DND-41 (cell line): ENCODE measurements around the gene SLC25A25.
A peak's percentile ranks its signal among the peaks of the same experiment; 100 is the strongest.

Experiments used
- ATAC-seq: fragments of 200-7000 bp; cut with Tn5 transposase; 3 replicates; pipeline ENCODE4 v1.9.1; 2021; ENCODE audit warnings: low read depth; ENCODE audit not compliant: insufficient read depth
- DNase-seq: peaks from one replicate; pipeline ENCODE4 v3.0.0-alpha.2; 2020
- H2AFZ ChIP-seq: 2 replicates; pipeline ENCODE4 v1.6.0; 2012; ENCODE audit warnings: low read depth, low read length
- H3K27ac ChIP-seq: 2 replicates; pipeline ENCODE4 v1.5.1; 2012; ENCODE audit warnings: low read length, inconsistent platforms
- H3K27me3 ChIP-seq: fragments of 200-600 bp; sonication (generic); 2 replicates; pipeline ENCODE4 v1.6.0; 2012; ENCODE audit warnings: low read length, mild to moderate bottlenecking, inconsistent platforms; ENCODE audit not compliant: insufficient read depth, poor library complexity
- H3K36me3 ChIP-seq: 2 replicates; pipeline ENCODE4 v1.5.1; 2012; ENCODE audit warnings: low read length, inconsistent platforms; ENCODE audit not compliant: insufficient read depth
- H3K4me1 ChIP-seq: 2 replicates; pipeline ENCODE4 v1.5.1; 2012; ENCODE audit warnings: mild to moderate bottlenecking, low read length; ENCODE audit not compliant: insufficient read depth
- H3K4me2 ChIP-seq: 2 replicates; pipeline ENCODE4 v1.6.0; 2012; ENCODE audit warnings: mild to moderate bottlenecking, moderate library complexity, low read length, inconsistent platforms; ENCODE audit not compliant: insufficient read depth
- H3K4me3 ChIP-seq, 2 experiments: fragments of 200-600 bp in 1 of 2; shearing (Covaris generic) in 1 of 2; 2 replicates each; pipeline ENCODE4 v1.5.1; 2012 to 2016; ENCODE audit warnings: inconsistent platforms in 2 of 2, low read length in 2 of 2, mild to moderate bottlenecking in 2 of 2, low read depth in 1 of 2, moderate library complexity in 1 of 2
- H3K79me2 ChIP-seq: 2 replicates; pipeline ENCODE4 v1.6.0; 2012; ENCODE audit warnings: low read length, inconsistent platforms; ENCODE audit not compliant: insufficient read depth
- H3K9ac ChIP-seq: 2 replicates; pipeline ENCODE4 v1.6.0; 2012; ENCODE audit warnings: low read depth, mild to moderate bottlenecking, inconsistent platforms, low read length, moderate library complexity
- H3K9me3 ChIP-seq: 2 replicates; pipeline ENCODE4 v1.5.1; 2012; ENCODE audit warnings: low read length, moderate library complexity, mild to moderate bottlenecking, inconsistent platforms; ENCODE audit not compliant: insufficient read depth, severe bottlenecking
- H4K20me1 ChIP-seq: 2 replicates; pipeline ENCODE4 v1.6.0; 2012; ENCODE audit warnings: low read length; ENCODE audit not compliant: insufficient read depth
- CTCF ChIP-seq: IDR thresholded peaks from 2 replicates; pipeline ENCODE4 v1.5.1; 2012; ENCODE audit warnings: borderline replicate concordance, low read length, moderate library complexity, mild to moderate bottlenecking; ENCODE audit not compliant: poor library complexity, severe bottlenecking; ENCODE audit errors: extremely low read depth
- EZH2 ChIP-seq: IDR thresholded peaks from 3 replicates; pipeline ENCODE4 v1.6.1; 2012; ENCODE audit warnings: borderline replicate concordance, low read depth, mild to moderate bottlenecking, moderate library complexity, low read length, inconsistent platforms; ENCODE audit not compliant: severe bottlenecking

The SLC25A25 gene

GRCh38 chr9:128104171-128104618, 36.2 kb downstream of the SLC25A25 start:
- Histone ChIP-seq H3K4me3 (no peak overlapping the region), H3K36me3 (peaks cover 65% of the 10 kb centered on the region), H3K4me2 (peak overlapping the region; percentile 21; the same call in 1 of the 2 replicates), H3K79me2 (peaks cover 14% of the 10 kb centered on the region), H2AFZ (no peak overlapping the region), H3K4me1 (peaks cover 52% of the 10 kb centered on the region), H3K9ac (peak overlapping the region; percentile 53), H4K20me1 (no peaks in the 10 kb centered on the region; the same call in 1 of the 2 replicates), H3K27me3 (no peaks in the 10 kb centered on the region), H3K9me3 (no peaks in the 10 kb centered on the region), H3K27ac (peak overlapping the region; percentile 81)
- peak; percentile 28 for TF ChIP-seq CTCF
- TF ChIP-seq EZH2: no peak
- ATAC-seq (peak; percentile 61), DNase-seq (peak; percentile 73)

- Histone ChIP-seq H3K4me1 (peaks cover 39% of the 10 kb centered on the region), H3K36me3 (peaks cover 68% of the 10 kb centered on the region), H2AFZ (no peak overlapping the region), H3K9me3 (no peaks in the 10 kb centered on the region), H4K20me1 (no peaks in the 10 kb centered on the region; the same call in 1 of the 2 replicates), H3K27me3 (no peaks in the 10 kb centered on the region), H3K79me2 (no peaks in the 10 kb centered on the region; the same call in 1 of the 2 replicates), H3K4me3 (no peak overlapping the region), H3K4me2 (no peak overlapping the region), H3K9ac (no peak overlapping the region), H3K27ac (peak overlapping the region; percentile 46; the same call in 1 of the 2 replicates)
- TF ChIP-seq EZH2: no peak
- TF ChIP-seq CTCF: no peak
- ATAC-seq: no peak
- DNase-seq: no peak
These were observed 37.6 kb downstream of the SLC25A25 start for GRCh38 chr9:128105538-128106175.

- H2AFZ ChIP-seq: no peak overlapping the region
- no peak overlapping the region for H3K4me2 ChIP-seq
- no peak for TF ChIP-seq EZH2
- TF ChIP-seq CTCF: peak; percentile 31
- peak overlapping the region; percentile 55 for H3K27ac ChIP-seq
- H3K4me1 ChIP-seq: peaks cover 32% of the 10 kb centered on the region
- H3K9me3 ChIP-seq: no peaks in the 10 kb centered on the region
- no peaks in the 10 kb centered on the region for H3K27me3 ChIP-seq
- peak; percentile 27 for DNase-seq
- no peaks in the 10 kb centered on the region; the same call in 1 of the 2 replicates for H4K20me1 ChIP-seq
- ATAC-seq: no peak
- H3K4me3 ChIP-seq: no peak overlapping the region
- H3K9ac ChIP-seq: no peak overlapping the region
- peaks cover 61% of the 10 kb centered on the region for H3K36me3 ChIP-seq
- H3K79me2 ChIP-seq: no peaks in the 10 kb centered on the region
These were observed 38.3 kb downstream of the SLC25A25 start for GRCh38 chr9:128106181-128106939.
